ENCODE data around the gene IDH1.

IDH1 gene

GRCh38 chr2:208253600-208254117 is 1.2 kb downstream of the IDH1 start:
- TF ChIP-seq FOXP2 (optimal IDR thresholded peaks at IDR 0.05; ENCODE audit: control extremely low read depth, extremely low read length, insufficient read depth): no peak
- no peak for TF ChIP-seq POLR2AphosphoS5 (IDR thresholded peaks at IDR 0.05; ENCODE audit: borderline replicate concordance, low read depth, low read length)
- no peak for TF ChIP-seq EZH2 (IDR thresholded peaks at IDR 0.05)
- H3K27ac ChIP-seq: peak overlapping the region; percentile 59; the same call in 1 of the 2 replicates

DNA sequence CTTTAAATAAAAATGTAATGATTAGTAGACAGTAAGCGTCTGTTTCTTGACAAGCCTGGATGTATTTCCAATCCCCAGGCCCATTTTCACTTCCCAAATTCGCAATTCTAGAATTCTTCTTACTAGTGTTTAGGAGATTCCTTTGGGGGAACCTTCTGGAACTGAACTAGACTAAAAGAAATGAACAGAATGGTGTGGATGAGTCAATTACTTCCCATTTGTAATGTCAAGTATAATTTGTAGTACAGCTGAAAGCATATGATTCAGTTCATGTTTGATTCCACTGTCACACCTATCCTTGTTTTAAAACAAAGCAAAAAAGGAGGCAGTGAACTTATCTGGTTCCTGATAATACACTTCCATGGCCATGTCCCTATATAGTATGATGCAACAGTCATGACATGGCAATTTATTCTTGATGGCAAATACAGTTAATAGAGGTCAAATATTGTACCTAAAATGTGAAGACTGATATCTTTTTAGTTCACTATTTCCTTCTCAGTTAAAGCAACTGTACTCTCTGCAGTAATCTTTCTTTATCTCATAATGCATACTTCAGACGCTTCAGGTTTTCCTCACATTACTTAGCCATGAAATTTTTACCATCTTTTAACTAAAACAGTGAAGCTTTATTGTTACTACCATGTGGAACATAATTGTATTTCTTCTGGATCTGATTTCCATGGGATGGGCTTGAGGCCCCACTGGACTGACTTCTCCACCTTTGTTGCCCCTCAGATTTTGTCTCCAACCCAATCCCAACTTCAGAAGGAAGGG is 2.0 kb downstream of the IDH1 start:
- peak overlapping the region; percentile 60 for H3K27ac ChIP-seq
- TF ChIP-seq EZH2 (IDR thresholded peaks at IDR 0.05): no peak
- TF ChIP-seq FOXP2 (optimal IDR thresholded peaks at IDR 0.05; ENCODE audit: control extremely low read depth, extremely low read length, insufficient read depth): no peak
- no peak for TF ChIP-seq POLR2AphosphoS5 (IDR thresholded peaks at IDR 0.05; ENCODE audit: borderline replicate concordance, low read depth, low read length)
- DNase-seq (ENCODE audit: low read depth, low spot score): no peak
- peak overlapping the region; percentile 99 for H3K4me3 ChIP-seq
- H3K9me3 ChIP-seq (ENCODE audit: low read depth, low read length): no peaks in the 10 kb centered on the region
- peak overlapping the region; percentile 79 for H3K9ac ChIP-seq (ENCODE audit: insufficient read length)
- peaks cover 58% of the 10 kb centered on the region for H3K36me3 ChIP-seq (ENCODE audit: insufficient read depth, low read length)

More at GRCh38 chr2:208253600-208254117, 1.2 kb downstream of the IDH1 start:
- H3K36me3 ChIP-seq (ENCODE audit: insufficient read depth, low read length): peaks cover 51% of the 10 kb centered on the region
- H3K9me3 ChIP-seq (ENCODE audit: low read depth, low read length): no peaks in the 10 kb centered on the region
- peak overlapping the region; percentile 79 for H3K9ac ChIP-seq (ENCODE audit: insufficient read length)
- H3K4me3 ChIP-seq: peak overlapping the region; percentile 99
- no peak for DNase-seq (ENCODE audit: low read depth, low spot score)

DNA sequence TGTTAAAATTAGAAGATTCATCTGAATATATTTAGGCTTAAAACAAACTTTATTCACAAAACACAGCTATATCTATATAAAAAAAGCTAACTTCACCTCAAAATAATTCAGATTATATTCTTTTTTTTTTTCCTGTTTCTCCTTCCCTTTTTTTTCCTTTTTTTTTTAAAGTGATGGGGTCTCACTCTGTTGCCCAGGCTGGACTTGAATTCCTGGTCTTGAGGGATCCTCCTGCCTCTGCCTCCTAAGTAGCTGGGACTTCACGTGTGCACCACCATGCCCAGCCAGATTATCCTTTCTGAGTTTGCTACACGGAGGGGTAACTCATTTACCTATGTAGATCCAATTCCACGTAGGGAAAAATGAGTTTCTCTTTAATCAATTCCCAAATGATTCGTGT is 3.8 kb downstream of the IDH1 start:
- no peaks in the 10 kb centered on the region for H3K9me3 ChIP-seq (ENCODE audit: low read depth, low read length)
- H3K4me3 ChIP-seq: no peak overlapping the region
- no peak overlapping the region for H3K27ac ChIP-seq
- H3K9ac ChIP-seq (ENCODE audit: insufficient read length): no peak overlapping the region
- peaks cover 72% of the 10 kb centered on the region for H3K36me3 ChIP-seq (ENCODE audit: insufficient read depth, low read length)
- DNase-seq (ENCODE audit: low read depth, low spot score): no peak
- TF ChIP-seq EZH2 (IDR thresholded peaks at IDR 0.05) (no peak), FOXP2 (optimal IDR thresholded peaks at IDR 0.05; ENCODE audit: control extremely low read depth, extremely low read length, insufficient read depth) (no peak), POLR2AphosphoS5 (IDR thresholded peaks at IDR 0.05; ENCODE audit: borderline replicate concordance, low read depth, low read length) (no peak)

DNA sequence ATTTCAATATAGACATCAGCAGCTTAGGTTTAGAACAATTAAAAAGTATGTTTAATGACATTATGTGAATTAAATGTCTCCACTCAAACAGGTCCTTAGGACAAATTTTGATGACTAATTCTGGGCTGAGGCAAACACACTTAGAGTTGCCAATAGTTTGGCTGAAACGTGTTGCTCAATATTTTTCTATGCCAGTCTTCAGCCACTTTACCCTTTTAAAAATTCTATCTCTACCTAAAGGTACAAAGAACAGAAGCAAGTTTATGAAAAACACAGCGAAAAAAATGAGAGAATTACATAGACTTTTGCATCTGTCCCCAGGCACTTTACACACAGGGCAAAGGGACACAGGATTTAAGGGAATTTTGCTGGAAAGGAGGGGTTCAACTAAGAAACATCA is 4.5 kb downstream of the IDH1 start:
- peaks cover 76% of the 10 kb centered on the region for H3K36me3 ChIP-seq (ENCODE audit: insufficient read depth, low read length)
- DNase-seq (ENCODE audit: low read depth, low spot score): no peak
- no peak overlapping the region for H3K27ac ChIP-seq
- H3K4me3 ChIP-seq: no peak overlapping the region
- peak overlapping the region; percentile 22 for H3K9ac ChIP-seq (ENCODE audit: insufficient read length)
- H3K9me3 ChIP-seq (ENCODE audit: low read depth, low read length): no peaks in the 10 kb centered on the region
- no peak for TF ChIP-seq POLR2AphosphoS5 (IDR thresholded peaks at IDR 0.05; ENCODE audit: borderline replicate concordance, low read depth, low read length)
- TF ChIP-seq FOXP2 (optimal IDR thresholded peaks at IDR 0.05; ENCODE audit: control extremely low read depth, extremely low read length, insufficient read depth): no peak
- TF ChIP-seq EZH2 (IDR thresholded peaks at IDR 0.05): no peak

- no peaks in the 10 kb centered on the region for H3K9me3 ChIP-seq (ENCODE audit: low read depth, low read length)
- H3K9ac ChIP-seq (ENCODE audit: insufficient read length): no peak overlapping the region
- H3K36me3 ChIP-seq (ENCODE audit: insufficient read depth, low read length): peaks cover 87% of the 10 kb centered on the region
- no peak for DNase-seq (ENCODE audit: low read depth, low spot score)
- no peak overlapping the region for H3K27ac ChIP-seq
- no peak for TF ChIP-seq POLR2AphosphoS5 (IDR thresholded peaks at IDR 0.05; ENCODE audit: borderline replicate concordance, low read depth, low read length)
- no peak for TF ChIP-seq FOXP2 (optimal IDR thresholded peaks at IDR 0.05; ENCODE audit: control extremely low read depth, extremely low read length, insufficient read depth)
- no peak for TF ChIP-seq EZH2 (IDR thresholded peaks at IDR 0.05)
- no peak overlapping the region for H3K4me3 ChIP-seq
These were observed 5.6 kb downstream of the IDH1 start for GRCh38 chr2:208249296-208249695.

DNA sequence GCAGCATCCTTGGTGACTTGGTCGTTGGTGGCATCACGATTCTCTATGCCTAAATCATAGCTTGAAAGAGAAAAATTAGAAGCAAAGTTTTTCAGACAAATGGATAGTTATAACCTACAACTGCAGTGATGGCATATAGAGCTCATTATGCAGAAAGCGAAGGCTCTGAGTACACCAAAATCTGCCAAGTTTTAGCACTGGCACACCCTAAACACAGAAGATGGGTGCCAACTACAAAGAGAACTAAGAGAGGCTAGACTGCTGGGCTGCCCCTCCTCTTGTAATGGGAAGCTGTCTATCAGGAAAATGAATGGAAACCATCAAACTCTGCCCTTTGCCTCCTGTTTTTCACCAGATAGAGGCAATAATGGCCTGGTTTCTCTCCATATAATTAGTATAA is 6.3 kb downstream of the IDH1 start:
- TF ChIP-seq EZH2 (IDR thresholded peaks at IDR 0.05) (no peak), FOXP2 (optimal IDR thresholded peaks at IDR 0.05; ENCODE audit: control extremely low read depth, extremely low read length, insufficient read depth) (no peak), POLR2AphosphoS5 (IDR thresholded peaks at IDR 0.05; ENCODE audit: borderline replicate concordance, low read depth, low read length) (no peak)
- H3K9me3 ChIP-seq (ENCODE audit: low read depth, low read length): no peaks in the 10 kb centered on the region
- no peak overlapping the region for H3K9ac ChIP-seq (ENCODE audit: insufficient read length)
- H3K27ac ChIP-seq: no peak overlapping the region
- peaks cover 92% of the 10 kb centered on the region for H3K36me3 ChIP-seq (ENCODE audit: insufficient read depth, low read length)
- DNase-seq (ENCODE audit: low read depth, low spot score): no peak
- H3K4me3 ChIP-seq: no peak overlapping the region

DNA sequence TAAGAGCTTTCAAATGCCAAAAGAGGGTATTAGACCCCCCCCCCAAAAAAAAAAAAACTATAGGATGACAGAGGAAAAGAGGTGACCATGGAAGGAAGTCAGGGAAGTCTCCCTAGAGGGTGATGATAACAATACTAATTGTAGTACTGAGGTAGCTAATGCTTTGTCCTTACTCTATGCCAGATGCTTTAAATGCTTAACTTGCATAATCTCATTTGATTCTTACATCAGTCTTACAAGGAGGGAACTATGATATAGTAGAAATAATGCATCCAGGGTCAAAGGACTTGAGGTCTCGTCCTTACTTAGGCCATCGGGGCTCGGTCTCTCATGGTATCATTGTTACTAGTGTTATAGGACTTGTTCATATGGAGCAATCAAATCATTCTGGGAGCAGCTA is 9.1 kb downstream of the IDH1 start:
- Histone ChIP-seq H3K36me3 (ENCODE audit: insufficient read depth, low read length) (peaks cover 87% of the 10 kb centered on the region), H3K9ac (ENCODE audit: insufficient read length) (no peak overlapping the region), H3K27ac (peak overlapping the region; percentile 40; the same call in 1 of the 2 replicates), H3K9me3 (ENCODE audit: low read depth, low read length) (no peaks in the 10 kb centered on the region), H3K4me3 (no peak overlapping the region)
- no peak for DNase-seq (ENCODE audit: low read depth, low spot score)
- TF ChIP-seq FOXP2 (optimal IDR thresholded peaks at IDR 0.05; ENCODE audit: control extremely low read depth, extremely low read length, insufficient read depth) (no peak), POLR2AphosphoS5 (IDR thresholded peaks at IDR 0.05; ENCODE audit: borderline replicate concordance, low read depth, low read length) (no peak), EZH2 (IDR thresholded peaks at IDR 0.05) (no peak)

DNA sequence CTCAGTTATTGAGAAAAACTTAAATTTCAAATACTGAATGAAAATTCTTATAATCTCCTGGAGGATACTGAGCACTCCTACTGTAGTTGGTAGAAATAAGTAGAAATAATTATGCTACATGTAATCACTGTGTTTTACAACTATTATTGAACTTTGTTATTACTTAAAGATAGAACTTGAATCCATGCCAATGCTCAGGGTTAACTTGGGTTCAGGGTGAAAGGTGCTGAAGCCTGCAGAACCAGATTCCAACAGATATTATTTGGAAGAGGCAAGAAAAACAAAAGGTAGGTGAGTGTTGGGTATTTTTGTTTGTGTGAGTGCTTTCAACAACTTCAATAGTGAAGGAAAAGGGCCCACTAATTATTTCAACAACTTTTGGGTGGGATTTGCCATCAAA is 10.4 kb downstream of the IDH1 start:
- Histone ChIP-seq H3K36me3 (ENCODE audit: insufficient read depth, low read length) (peaks cover 84% of the 10 kb centered on the region), H3K9ac (ENCODE audit: insufficient read length) (no peak overlapping the region), H3K9me3 (ENCODE audit: low read depth, low read length) (no peaks in the 10 kb centered on the region), H3K27ac (peak overlapping the region; percentile 16; the same call in 1 of the 2 replicates), H3K4me3 (no peak overlapping the region)
- no peak for DNase-seq (ENCODE audit: low read depth, low spot score)
- TF ChIP-seq EZH2 (IDR thresholded peaks at IDR 0.05): no peak
- no peak for TF ChIP-seq FOXP2 (optimal IDR thresholded peaks at IDR 0.05; ENCODE audit: control extremely low read depth, extremely low read length, insufficient read depth)
- TF ChIP-seq POLR2AphosphoS5 (IDR thresholded peaks at IDR 0.05; ENCODE audit: borderline replicate concordance, low read depth, low read length): no peak
